ENCODE data around the gene BLTP2. TPM values are rescaled to one million over a fixed set of nuclear protein-coding genes. Genes with fewer than 3 reads are reported as not detected.

BLTP2 gene
- total and polyA plus RNA-seq, 2 of the 13 experiments (the other 11 are each of a cell fraction or from before 2014, with no cell fraction given), result 66.7 to 80.9 TPM

DNA sequence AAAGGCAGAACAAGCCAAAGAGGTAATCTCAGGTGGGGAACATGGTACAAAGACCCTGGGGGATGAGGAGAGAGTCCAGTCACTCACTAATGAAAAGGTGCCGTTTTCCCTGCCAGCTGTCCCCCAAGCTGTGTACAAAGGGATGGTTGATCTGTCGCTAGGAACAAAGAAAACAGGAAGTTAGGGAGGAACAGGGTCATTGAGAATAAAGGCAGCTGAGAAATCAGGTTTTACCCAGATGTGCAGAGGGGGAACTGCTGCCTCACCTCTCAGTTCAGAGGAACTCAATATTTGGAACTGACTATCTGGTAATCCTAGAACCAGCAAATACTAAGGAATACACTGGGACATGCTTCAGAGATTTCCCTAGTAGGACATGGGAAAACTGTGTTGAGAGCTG lies 32.4 kb downstream of the BLTP2 start:
- in situ Hi-C loops (cut with HindIII; ENCODE audit: extremely low pct_ligation_motif_present, low pct_unique_long_range_greater_than_20kb), result loop anchor here (5.0 kb wide), 1 partner anchor 120 kb away; no protein-coding TSS in a partner anchor
- no TSS peak for BruUV-seq (replicated peaks)
- H3K4me3 ChIP-seq (replicated peaks in 1 of 3; ENCODE audit: insufficient read depth in 1 of 3, low read depth in 2 of 3, low read length in 3 of 3), result no peak overlapping the region
- H3K36me3 ChIP-seq (replicated peaks in 1 of 2; ENCODE audit: control insufficient read depth in 1 of 2, insufficient read depth in 2 of 2, low read length in 2 of 2), result peaks cover 27 to 45% of the 10 kb centered on the region in 2 experiments; a peak in 4 of 5 replicates
- no peaks in the 10 kb centered on the region for H3K79me2 ChIP-seq (ENCODE audit: insufficient read depth, low read length)
- H3K27me3 ChIP-seq (ENCODE audit: control insufficient read depth in 1 of 2, insufficient read depth in 2 of 2, low read length in 2 of 2), result no peaks in the 10 kb centered on the region
- no peak overlapping the region for H3K4me2 ChIP-seq (ENCODE audit: low read depth, low read length)
- ATAC-seq (no peak), DNase-seq (ENCODE audit: low spot score) (no peak), FAIRE-seq (no peak)
- no peaks in the 10 kb centered on the region for H3K9me3 ChIP-seq (ENCODE audit: low read length)
- WGBS (ENCODE audit: low lambda C conversion rate), result 89% methylated on average over 2 of the region's 2 CpGs
- H2AFZ ChIP-seq (ENCODE audit: low read length), result no peak overlapping the region
- H4K20me1 ChIP-seq (ENCODE audit: insufficient read depth, low read length), result no peaks in the 10 kb centered on the region
- H3K9ac ChIP-seq (ENCODE audit: insufficient read depth, low read depth, low read length), result no peak overlapping the region
- intact Hi-C loops (cut with micrococcal nuclease; ENCODE audit: unreplicated experiment), result loop anchor here (2.0 kb wide), 1 partner anchor 64 kb away; no protein-coding TSS in a partner anchor
- no peak overlapping the region for H3K27ac ChIP-seq (ENCODE audit: extremely low read length, insufficient read depth, low read length)
- ChIA-PET CTCF (ENCODE audit: low intra/inter-chr PET ratio, low total read pairs) (no interaction called here), POLR2A (interaction anchor here (1.4 to 1.6 kb wide), 2 partner anchors 12 to 13 kb away, joined by 3 to 5 read pairs; no protein-coding TSS in a partner anchor)
- H3K4me1 ChIP-seq (ENCODE audit: insufficient read depth, low read length), result no peaks in the 10 kb centered on the region
- TF ChIP-seq, protein P1, sequence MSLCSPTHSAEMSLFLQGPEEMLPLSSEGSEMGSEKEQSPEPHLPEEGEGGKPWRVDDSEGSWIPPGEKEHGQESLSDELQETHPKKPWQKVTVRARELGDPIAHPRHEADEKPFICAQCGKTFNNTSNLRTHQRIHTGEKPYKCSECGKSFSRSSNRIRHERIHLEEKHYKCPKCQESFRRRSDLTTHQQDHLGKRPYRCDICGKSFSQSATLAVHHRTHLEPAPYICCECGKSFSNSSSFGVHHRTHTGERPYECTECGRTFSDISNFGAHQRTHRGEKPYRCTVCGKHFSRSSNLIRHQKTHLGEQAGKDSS (CRISPR knock-in tag; IDR thresholded peaks at IDR 0.05; ENCODE audit: borderline replicate concordance, low read depth), result no peak
- no peak for TF ChIP-seq ZNF33A (CRISPR knock-in tag; IDR thresholded peaks at IDR 0.05; ENCODE audit: borderline replicate concordance)
- TF ChIP-seq, protein P2, sequence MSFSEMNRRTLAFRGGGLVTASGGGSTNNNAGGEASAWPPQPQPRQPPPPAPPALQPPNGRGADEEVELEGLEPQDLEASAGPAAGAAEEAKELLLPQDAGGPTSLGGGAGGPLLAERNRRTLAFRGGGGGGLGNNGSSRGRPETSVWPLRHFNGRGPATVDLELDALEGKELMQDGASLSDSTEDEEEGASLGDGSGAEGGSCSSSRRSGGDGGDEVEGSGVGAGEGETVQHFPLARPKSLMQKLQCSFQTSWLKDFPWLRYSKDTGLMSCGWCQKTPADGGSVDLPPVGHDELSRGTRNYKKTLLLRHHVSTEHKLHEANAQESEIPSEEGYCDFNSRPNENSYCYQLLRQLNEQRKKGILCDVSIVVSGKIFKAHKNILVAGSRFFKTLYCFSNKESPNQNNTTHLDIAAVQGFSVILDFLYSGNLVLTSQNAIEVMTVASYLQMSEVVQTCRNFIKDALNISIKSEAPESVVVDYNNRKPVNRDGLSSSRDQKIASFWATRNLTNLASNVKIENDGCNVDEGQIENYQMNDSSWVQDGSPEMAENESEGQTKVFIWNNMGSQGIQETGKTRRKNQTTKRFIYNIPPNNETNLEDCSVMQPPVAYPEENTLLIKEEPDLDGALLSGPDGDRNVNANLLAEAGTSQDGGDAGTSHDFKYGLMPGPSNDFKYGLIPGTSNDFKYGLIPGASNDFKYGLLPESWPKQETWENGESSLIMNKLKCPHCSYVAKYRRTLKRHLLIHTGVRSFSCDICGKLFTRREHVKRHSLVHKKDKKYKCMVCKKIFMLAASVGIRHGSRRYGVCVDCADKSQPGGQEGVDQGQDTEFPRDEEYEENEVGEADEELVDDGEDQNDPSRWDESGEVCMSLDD (CRISPR knock-in tag; IDR thresholded peaks at IDR 0.05; ENCODE audit: borderline replicate concordance), result no peak
- TF ChIP-seq POGZ (CRISPR knock-in tag; IDR thresholded peaks at IDR 0.05), result no peak
- TF ChIP-seq CENPX (CRISPR knock-in tag; IDR thresholded peaks at IDR 0.05), result no peak
- no peak for TF ChIP-seq ZMYM4 (CRISPR knock-in tag; IDR thresholded peaks at IDR 0.05)
- no peak for TF ChIP-seq SAP130 (CRISPR knock-in tag; IDR thresholded peaks at IDR 0.05; ENCODE audit: low read depth)
- no peak for TF ChIP-seq ZNF136 (CRISPR knock-in tag; IDR thresholded peaks at IDR 0.05; ENCODE audit: low read depth)
- no peak for TF ChIP-seq GATAD2A (CRISPR knock-in tag; IDR thresholded peaks at IDR 0.05)
- TF ChIP-seq HOXA7 (CRISPR knock-in tag; IDR thresholded peaks at IDR 0.05), result no peak
- no peak for TF ChIP-seq FOXA1 (IDR thresholded peaks at IDR 0.05)
- TF ChIP-seq FOXA1 (CRISPR knock-in tag; IDR thresholded peaks at IDR 0.05), result no peak
- no peak for TF ChIP-seq FOXK2 (IDR thresholded peaks at IDR 0.05)
- TF ChIP-seq, protein P3, sequence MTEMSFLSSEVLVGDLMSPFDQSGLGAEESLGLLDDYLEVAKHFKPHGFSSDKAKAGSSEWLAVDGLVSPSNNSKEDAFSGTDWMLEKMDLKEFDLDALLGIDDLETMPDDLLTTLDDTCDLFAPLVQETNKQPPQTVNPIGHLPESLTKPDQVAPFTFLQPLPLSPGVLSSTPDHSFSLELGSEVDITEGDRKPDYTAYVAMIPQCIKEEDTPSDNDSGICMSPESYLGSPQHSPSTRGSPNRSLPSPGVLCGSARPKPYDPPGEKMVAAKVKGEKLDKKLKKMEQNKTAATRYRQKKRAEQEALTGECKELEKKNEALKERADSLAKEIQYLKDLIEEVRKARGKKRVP (CRISPR knock-in tag; IDR thresholded peaks at IDR 0.05), result no peak
- no peak for TF ChIP-seq SALL2 (CRISPR knock-in tag; IDR thresholded peaks at IDR 0.05)
- TF ChIP-seq NCOR1 (IDR thresholded peaks at IDR 0.05; ENCODE audit: borderline replicate concordance, low read length), result no peak
- TF ChIP-seq, protein P4, sequence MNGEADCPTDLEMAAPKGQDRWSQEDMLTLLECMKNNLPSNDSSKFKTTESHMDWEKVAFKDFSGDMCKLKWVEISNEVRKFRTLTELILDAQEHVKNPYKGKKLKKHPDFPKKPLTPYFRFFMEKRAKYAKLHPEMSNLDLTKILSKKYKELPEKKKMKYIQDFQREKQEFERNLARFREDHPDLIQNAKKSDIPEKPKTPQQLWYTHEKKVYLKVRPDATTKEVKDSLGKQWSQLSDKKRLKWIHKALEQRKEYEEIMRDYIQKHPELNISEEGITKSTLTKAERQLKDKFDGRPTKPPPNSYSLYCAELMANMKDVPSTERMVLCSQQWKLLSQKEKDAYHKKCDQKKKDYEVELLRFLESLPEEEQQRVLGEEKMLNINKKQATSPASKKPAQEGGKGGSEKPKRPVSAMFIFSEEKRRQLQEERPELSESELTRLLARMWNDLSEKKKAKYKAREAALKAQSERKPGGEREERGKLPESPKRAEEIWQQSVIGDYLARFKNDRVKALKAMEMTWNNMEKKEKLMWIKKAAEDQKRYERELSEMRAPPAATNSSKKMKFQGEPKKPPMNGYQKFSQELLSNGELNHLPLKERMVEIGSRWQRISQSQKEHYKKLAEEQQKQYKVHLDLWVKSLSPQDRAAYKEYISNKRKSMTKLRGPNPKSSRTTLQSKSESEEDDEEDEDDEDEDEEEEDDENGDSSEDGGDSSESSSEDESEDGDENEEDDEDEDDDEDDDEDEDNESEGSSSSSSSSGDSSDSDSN (CRISPR knock-in tag; IDR thresholded peaks at IDR 0.05), result no peak
- no peak for TF ChIP-seq HMG20A (CRISPR knock-in tag; IDR thresholded peaks at IDR 0.05; ENCODE audit: borderline replicate concordance)
- TF ChIP-seq XBP1 (CRISPR knock-in tag; IDR thresholded peaks at IDR 0.05), result no peak
- no peak for TF ChIP-seq NAIF1 (CRISPR knock-in tag; IDR thresholded peaks at IDR 0.05; ENCODE audit: borderline replicate concordance)
- TF ChIP-seq ZNF44 (CRISPR knock-in tag; IDR thresholded peaks at IDR 0.05), result no peak
